Middle frontal gyrus (tissue), 1 donor: ENCODE results near the gene PLXNA2.

Source experiments
- DNase-seq: peaks from one replicate; pipeline ENCODE4 v3.0.0-alpha.2; 2015; ENCODE audit warnings: low spot score; ENCODE audit errors: extremely low spot score

PLXNA2 gene

DNA sequence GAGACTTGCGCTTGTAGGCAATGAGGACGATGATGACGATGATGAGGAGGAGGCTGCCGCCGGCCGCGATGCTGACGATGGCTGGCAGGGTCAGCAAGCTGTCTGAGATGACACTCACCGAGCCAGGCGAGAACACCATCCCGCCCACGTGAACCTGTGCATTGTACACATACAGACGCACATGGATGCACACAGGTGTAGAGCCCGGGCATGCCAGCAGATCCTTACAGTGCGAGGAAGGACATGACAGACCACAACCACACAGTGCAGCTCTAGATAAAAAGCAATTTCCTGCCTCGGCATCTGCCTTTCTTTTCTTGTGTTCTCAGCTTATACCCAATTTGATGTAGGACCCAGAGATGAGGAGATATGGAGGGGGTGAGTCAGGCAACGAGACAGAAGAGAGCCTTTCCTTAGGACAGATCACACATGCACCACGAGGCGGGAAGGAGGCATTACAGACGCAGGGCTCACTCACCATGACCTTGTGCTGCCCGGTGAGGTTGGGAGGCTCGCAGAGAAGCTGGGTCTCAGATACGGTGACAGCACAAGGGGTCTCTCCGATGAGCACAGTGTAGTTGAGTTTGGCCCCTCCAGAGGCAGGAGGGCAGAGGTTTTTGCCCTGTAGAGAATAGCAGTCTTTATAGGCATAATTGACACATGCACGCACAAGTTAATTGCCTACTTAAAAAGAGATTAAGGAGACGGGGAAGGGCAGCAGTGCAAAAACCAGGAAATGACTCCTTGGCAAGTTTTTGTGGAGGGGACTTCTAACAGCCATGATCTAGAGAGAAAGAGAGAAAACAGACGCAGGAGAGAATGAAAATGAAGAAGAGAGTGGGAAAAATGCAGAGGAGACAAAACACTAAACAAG is 199.4 kb downstream of the PLXNA2 start:
- no peak for DNase-seq

GRCh38 chr1:208043691-208044181 is 200.4 kb downstream of the PLXNA2 start:
- no peak for DNase-seq

- DNase-seq: no peak
These were observed 201.3 kb downstream of the PLXNA2 start for GRCh38 chr1:208042868-208043267.

GRCh38 chr1:208042041-208042615 is 202.1 kb downstream of the PLXNA2 start:
- no peak for DNase-seq

- DNase-seq: no peak
These were observed 202.7 kb downstream of the PLXNA2 start for GRCh38 chr1:208041505-208041904.

- no peak for DNase-seq
These were observed 203.3 kb downstream of the PLXNA2 start for GRCh38 chr1:208040821-208041297.

DNA sequence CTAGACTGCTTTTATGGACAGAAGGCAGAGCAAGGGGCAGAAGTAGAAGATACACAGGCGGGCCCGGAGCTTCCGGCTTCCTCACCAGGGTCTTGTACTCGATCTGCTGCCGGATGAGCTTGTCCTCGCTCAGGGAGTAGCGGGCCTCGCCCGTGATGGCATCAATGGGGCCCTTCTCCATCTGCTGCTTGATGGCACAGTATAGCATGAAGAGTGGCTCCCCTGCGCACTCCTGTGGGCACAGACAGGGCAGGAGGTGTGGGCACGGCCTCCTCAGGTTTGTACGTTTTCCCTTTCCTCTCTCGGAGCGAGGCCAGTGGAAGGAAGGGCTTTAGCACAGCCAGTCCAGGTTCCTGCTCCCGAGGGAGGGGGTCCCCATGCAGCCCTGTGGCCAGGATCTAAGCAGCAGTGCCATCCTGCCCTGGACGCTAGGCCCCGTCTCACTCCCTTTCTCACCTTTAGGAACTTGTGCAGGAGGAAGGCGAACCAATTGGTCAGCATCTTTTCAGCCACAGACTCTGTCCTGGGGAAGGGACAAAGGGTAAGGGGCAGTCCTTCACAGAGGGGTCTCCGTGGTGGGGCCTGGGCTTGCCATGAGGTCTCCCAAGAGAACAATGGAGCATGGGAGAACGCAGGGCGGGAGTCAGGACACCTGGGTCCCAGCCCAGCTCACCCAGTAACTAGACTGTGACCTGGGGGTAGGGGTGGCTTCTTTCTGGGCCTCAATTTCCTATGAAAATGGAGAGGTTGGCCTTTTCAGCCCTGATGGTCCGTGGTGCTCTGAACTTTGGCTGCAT is 204.4 kb downstream of the PLXNA2 start:
- DNase-seq: no peak

GRCh38 chr1:208038303-208038702 is 205.9 kb downstream of the PLXNA2 start:
- DNase-seq: no peak

DNA sequence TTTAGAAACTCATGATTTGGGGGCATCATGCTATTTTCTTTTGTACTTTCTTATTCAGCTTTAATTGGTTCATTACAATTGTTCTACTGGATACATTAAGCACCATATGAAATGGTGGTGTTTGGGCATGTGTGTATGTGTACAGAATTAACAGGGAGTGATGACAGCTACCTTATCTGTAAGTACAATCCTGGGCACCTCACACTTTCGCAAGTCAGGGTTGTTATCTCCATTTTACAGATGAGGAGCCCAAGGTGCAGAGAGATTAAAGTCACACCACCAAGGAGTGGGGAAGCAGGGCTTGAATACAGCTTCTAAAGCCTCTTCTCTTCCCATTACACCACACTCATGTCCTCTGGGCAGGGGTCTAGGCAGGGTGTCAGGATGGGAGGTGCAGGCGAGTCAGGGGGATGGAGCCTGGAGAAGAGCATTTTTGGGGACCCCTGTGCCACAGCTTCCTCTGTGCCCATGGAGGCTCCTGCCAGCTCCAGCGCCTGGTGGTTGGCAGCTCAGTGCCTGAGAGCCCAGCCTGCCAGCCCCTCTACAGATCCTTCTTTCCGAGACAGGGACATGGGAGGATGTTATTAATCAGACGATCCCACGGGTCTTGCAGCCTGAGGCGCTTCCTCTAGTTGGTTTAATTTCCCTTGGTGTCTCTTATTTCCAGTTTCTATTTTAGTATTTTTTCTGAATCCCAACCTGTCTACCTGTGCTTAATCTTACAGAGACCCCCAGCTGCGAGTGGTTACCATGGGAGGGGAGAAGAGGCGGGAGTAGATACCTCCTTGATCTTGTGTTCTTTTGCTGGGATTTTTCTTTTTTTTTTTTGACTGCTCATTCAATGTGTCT is 207.0 kb downstream of the PLXNA2 start:
- no peak for DNase-seq

DNA sequence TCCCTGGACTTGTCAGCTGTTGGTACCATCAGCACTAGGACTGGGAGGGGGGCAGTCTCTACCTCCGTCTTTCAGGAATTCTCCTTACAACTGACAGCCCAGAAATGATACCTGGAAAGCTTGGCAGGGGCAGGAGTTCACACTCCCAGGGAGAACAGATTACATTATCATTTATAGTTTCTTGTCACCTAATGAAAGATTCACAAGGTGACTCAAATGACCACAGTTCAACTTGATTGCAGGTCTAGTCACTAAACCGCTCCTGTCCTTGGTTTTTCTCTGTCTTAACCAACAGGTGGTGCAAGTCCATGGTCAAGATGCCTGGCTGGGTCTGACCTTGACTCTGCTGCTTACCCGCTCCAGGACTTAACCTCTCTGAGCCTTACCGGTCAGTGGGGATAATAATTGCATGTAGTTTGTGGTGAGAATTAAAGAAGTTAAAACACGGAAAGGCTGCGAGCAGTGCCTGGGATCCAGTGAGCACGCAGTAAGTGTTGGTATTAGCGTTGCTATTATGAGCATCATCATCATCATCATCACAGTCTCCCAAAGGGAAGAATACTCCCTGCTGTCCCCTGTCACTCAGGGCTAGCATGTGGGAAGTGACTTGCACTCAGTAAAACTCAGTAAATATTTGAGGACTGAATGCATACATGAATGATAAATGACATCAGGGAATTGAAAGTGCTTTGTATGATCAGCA is 207.9 kb downstream of the PLXNA2 start:
- no peak for DNase-seq

DNA sequence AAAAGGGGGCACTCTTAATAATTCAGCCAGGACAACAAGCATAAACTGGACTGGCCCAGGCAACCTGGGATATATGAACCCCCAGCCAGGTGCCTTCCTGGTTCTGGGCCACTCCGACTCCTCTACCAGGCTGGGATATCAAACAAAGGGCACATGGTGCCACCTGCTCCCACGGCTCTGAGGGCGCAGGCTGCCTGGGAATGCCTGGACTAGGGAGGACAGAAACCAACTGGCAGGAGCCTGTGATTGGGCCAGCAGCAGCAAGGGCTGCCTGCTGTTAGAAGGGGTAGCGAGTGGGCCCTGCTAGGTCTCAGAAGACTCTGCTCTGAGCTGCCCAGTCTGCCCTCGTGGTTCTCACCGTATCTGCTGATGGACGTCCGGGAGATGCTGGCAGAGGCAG is 210.0 kb downstream of the PLXNA2 start:
- DNase-seq: no peak

DNA sequence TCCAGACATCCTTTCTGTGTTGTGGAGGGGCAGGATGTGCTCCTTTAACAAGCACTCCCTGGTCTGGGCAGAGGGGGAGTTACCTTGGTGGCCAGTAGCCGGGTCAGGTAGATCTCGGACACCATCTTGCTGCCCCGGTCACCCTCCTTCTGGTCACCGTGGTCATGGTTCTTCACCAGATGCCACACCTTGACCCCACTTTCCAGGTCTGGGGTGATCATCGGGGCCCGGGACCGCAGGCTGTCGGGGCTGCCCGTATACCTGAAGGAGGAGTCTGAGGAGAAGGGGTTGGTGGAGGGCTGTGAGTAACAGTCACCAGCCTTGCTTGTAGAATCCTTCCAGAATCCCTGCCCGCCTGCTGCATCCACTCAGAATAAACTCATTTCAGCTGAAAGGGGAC is 210.9 kb downstream of the PLXNA2 start:
- no peak for DNase-seq

DNA sequence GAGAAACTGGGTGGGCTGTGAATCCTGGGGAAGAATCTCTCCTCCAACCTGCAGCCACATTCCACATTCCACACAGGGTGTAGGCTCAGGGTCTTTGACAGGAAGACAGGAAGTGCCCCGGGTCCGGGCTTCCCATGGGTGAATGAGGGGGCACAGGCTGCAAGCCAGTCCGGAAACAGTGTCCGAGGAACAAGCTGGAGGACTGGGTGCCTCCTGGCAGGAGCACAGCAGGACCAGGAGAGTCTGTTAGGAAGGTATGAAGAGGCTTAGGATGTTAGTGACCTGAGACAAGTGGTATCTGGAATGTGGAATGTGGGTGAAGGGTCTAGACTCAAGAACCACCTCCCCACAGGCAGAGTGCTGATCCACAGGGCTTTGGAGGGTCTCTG is 212.3 kb downstream of the PLXNA2 start:
- no peak for DNase-seq

DNA sequence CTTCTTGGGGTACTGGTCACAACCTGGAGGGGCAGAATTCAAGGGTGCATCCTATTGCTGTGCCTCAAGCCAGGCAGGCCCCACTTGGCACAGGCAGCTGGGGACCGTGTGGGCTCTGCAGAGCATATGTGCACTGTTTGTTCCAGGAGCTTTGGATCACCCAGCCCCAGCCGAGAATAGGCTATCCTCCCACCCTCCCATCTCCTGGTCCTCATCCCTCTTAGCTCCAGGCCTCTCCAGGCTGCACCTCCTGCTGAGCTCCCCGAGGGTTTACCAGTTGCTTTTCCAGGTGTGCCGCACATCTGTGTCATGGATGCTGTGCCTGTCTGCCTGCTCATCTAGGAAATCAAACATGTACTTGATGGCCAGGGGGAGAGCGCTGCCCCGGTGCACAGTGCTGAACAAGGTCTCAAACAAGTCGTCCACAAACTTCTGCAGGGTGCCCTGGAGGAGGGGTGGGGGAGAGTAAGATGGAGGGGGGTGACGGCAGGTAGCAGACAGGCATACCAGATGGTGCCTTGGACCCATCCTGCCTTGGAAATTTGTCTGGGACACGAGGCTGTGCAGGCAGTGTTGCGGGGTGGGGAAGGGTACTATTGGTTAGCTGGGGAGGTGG is 212.8 kb downstream of the PLXNA2 start:
- no peak for DNase-seq

GRCh38 chr1:208030288-208031091 is 213.7 kb downstream of the PLXNA2 start:
- no peak for DNase-seq

GRCh38 chr1:208029381-208030287 is 214.6 kb downstream of the PLXNA2 start:
- no peak for DNase-seq

DNA sequence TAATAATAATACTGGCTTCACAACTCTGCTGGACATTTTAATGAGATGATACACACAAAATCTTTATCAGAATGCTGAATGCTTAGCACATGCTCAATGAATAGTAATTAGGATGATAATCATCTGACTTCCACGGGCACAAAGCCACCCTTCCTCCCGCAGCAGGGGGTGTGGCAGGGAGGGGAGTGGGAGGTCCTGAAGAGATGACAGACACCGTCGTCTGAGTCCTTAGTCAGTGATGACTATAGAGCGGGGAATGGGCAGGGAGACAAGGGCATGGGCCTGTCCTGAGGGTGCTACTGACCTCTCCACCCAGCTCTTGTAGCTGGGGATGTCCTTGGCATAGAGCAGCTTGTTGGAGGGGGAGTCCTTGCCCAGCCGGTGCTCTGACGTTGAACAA is 215.7 kb downstream of the PLXNA2 start:
- no peak for DNase-seq

DNA sequence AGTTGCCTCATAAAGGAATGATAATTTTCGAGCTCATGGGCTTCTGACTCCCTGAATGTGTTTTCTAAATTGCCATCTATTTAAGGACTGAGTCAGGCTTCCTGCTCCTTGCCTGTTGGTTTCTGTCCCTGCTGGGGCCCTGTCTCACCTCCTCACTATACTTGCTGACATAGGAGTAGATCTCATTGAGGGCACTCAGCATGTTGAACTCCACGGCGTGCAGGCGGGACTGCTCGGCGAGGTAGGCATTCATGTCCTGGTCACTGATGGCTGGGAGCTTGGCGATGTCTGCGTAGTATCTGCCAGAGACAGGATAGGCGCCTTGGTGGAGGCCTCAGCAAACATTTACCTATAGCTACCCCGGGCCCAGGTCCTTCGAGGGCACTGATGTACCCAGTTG is 216.3 kb downstream of the PLXNA2 start:
- DNase-seq: no peak
